Activated CD4-positive, alpha-beta T cell treated with anti-CD3 and anti-CD28 coated beads, Interleukin-2, amount 10 ng/mL, durations not matched to agents 7 days and 5 days (primary cell): Measurements from ENCODE around the gene NACC2. TPM values are rescaled to one million over a fixed set of nuclear protein-coding genes. Genes with fewer than 3 reads are reported as not detected.
A peak's percentile ranks its signal among the peaks of the same experiment; 100 is the strongest.
"Not testable (repeated sequence)": the region's sequence is repeated elsewhere in the genome, so short reads cannot be mapped to it uniquely, and the experiment has no call there.

Source experiments
- CTCF ChIA-PET: fragments of 350-600 bp; sonication (Branson Sonifier 250); formaldehyde crosslinking; loops from one replicate; lab custom pipeline; 2021; ENCODE audit warnings: antibody characterized with exemption; lab: Charles Lee
- POLR2A ChIA-PET: fragments of 350-600 bp; sonication (Branson Sonifier 250); formaldehyde crosslinking; loops from one replicate; lab custom pipeline; 2021; ENCODE audit warnings: antibody characterized with exemption; lab: Charles Lee
- DNase-seq: peaks from one replicate; pipeline ENCODE4 v3.0.0-alpha.2; 2020
- H3K27ac Mint-ChIP-seq: one replicate; pipeline ENCODE4 v1.8.0; 2021; ENCODE audit warnings: mild to moderate bottlenecking, moderate library complexity, mixed read lengths
- H3K27me3 Mint-ChIP-seq: one replicate; pipeline ENCODE4 v1.8.0; 2021; ENCODE audit warnings: mixed read lengths
- H3K36me3 Mint-ChIP-seq: one replicate; pipeline ENCODE4 v1.8.0; 2021; ENCODE audit warnings: low read depth, mixed read lengths
- H3K4me1 Mint-ChIP-seq: one replicate; pipeline ENCODE4 v1.8.0; 2021; ENCODE audit warnings: mixed read lengths
- H3K4me3 Mint-ChIP-seq: one replicate; pipeline ENCODE4 v1.8.0; 2021; ENCODE audit warnings: mild to moderate bottlenecking, moderate library complexity, mixed read lengths
- H3K9me3 Mint-ChIP-seq: one replicate; pipeline ENCODE4 v1.8.0; 2021; ENCODE audit warnings: mixed read lengths
- total RNA-seq, 2 experiments: library from RNA; stranded (reverse); gene quantifications; one replicate each; pipeline ENCODE4 v1.2.3, GENCODE V29; 2021

NACC2 gene
- total RNA-seq, 2 experiments from 2014 or later, result 4.1 to 4.4 TPM

DNA sequence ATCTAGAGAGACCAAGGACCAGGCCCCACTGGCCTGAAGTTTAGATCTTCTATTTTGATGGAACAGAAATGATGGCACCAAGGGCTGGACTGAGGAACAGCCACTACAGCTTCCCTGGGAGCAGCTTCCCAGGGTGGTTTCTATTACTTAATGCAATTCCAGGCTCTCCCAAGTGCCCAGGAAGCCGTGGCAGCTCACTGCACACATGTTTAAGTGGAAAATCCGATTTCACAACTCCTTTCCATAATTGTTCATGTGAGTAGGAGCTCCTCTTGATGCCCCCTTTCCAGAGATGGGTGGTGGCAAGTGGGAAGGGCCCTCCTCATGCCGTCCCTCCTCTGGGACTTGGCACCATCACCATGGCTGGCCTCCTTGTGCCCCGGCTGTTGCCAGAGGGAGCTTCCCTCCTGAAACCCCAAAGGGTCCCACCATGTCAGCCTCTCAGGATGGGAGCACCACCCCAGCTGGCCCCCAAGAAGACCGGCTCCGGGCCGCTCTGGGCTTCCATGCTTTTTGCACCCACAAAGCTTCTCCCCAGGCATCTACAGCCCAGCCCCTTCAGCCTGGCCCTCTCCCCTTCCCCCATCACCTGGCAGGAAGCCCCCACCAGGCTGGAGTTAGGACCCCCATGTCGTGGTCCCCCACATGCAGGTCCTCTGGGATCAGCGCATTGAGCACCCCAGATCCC, 124.8 kb downstream of the NACC2 start:
- H3K36me3 Mint-ChIP-seq, result no peaks in the 10 kb centered on the region
- peaks cover 17% of the 10 kb centered on the region for H3K4me1 Mint-ChIP-seq
- ChIA-PET CTCF (interaction anchor here (0.6 to 1.3 kb wide), 2 partner anchors 9 to 68 kb away, joined by 3 read pairs; partner anchors contain the start of gene UBAC1), POLR2A (no interaction called here)
- no peak for DNase-seq
- H3K9me3 Mint-ChIP-seq, result no peaks in the 10 kb centered on the region
- H3K27ac Mint-ChIP-seq, result no peak overlapping the region
- H3K27me3 Mint-ChIP-seq, result no peaks in the 10 kb centered on the region
- no peak overlapping the region for H3K4me3 Mint-ChIP-seq

DNA sequence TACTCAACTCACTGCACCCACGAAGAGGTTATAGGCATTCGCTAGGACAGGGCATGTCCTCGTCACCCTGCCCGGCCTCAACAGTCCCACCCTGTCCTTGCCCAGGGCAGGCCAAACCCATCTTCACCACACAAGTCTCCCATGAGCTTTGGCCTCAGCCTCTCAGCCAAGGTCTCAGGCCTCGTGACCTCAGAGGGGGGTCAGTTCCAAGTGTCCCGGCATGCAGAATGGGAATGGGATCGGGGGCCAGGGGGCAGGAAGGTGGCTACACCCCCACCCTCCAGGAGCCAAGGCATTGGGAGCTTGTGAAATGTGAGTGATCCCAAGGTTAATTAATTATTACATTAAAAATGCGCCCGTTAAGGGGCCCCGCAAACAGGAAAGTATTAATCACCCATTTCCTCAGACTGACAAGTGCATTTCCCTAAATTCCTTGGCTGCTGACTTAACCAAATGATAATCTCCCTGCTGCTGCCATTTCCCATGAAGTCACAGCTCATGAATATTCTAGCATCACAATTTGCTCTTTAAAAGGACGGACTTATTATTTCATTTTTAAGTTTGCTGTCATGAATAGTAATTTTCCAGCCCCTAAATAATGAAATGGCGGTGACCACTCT, 125.9 kb downstream of the NACC2 start:
- ChIA-PET CTCF (interaction anchor here (0.6 to 0.8 kb wide), 2 partner anchors 66 to 277 kb away, joined by 3 read pairs; no protein-coding TSS in a partner anchor), POLR2A (no interaction called here)
- DNase-seq, result no peak
- Mint-ChIP-seq H3K36me3 (no peaks in the 10 kb centered on the region), H3K4me1 (peaks cover 17% of the 10 kb centered on the region), H3K27ac (no peak overlapping the region), H3K27me3 (no peaks in the 10 kb centered on the region), H3K4me3 (no peak overlapping the region), H3K9me3 (no peaks in the 10 kb centered on the region)

DNA sequence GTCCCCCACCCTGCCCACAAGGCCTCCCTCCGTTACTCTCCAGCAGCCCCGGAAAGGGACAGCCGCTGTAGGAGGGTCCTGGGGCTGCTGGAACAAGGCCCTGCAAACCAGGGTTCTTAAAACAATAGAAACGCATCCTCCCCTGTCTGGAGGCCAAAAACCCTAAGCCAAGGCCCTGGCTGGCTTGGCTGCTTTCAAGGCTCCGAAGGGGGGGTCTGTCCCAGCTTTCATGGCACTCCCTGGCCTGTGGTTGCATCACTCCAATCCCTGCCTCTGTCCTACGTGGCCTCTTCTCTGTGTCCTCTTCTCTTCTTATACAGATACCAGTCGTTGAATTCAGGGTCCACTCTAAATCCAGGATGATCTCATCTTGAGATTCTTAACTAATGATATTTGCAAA, 126.5 kb downstream of the NACC2 start:
- Mint-ChIP-seq H3K4me1 (peaks cover 12% of the 10 kb centered on the region), H3K36me3 (no peaks in the 10 kb centered on the region), H3K27me3 (no peaks in the 10 kb centered on the region), H3K4me3 (no peak overlapping the region), H3K9me3 (no peaks in the 10 kb centered on the region), H3K27ac (no peak overlapping the region)
- ChIA-PET CTCF (interaction anchor here (0.6 to 1.9 kb wide), 7 partner anchors 21 to 170 kb away, joined by 3 to 6 read pairs (median 4); no protein-coding TSS in a partner anchor), POLR2A (no interaction called here)
- no peak for DNase-seq

DNA sequence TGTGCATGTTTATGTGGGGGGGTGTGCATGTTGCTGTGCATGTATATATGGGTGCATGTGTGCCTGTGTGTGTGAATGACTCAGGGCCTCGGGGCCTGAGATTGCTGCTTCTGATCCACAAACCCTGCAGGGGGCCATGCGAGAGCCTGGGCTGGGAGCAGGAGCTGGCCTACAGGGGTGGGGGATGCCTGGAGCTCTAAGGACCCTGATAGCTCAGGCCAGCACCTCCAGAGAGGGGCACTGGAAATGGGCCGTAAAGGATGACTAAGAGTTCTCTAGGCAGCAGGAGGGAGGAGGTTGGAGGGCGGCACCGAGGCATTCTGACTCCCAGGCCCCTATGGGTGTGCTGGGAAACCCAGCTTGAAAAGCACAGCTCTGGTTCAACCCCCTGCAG, 127.0 kb downstream of the NACC2 start:
- H3K4me3 Mint-ChIP-seq, result no peak overlapping the region
- H3K4me1 Mint-ChIP-seq, result peaks cover 7% of the 10 kb centered on the region
- no peaks in the 10 kb centered on the region for H3K36me3 Mint-ChIP-seq
- no peaks in the 10 kb centered on the region for H3K27me3 Mint-ChIP-seq
- CTCF ChIA-PET, result interaction anchor here (0.6 to 1.9 kb wide), 13 partner anchors 21 to 171 kb away, joined by 3 to 8 read pairs (median 3); no protein-coding TSS in a partner anchor
- DNase-seq, result no peak
- no peaks in the 10 kb centered on the region for H3K9me3 Mint-ChIP-seq
- POLR2A ChIA-PET, result interaction anchor here (0.6 kb wide), 1 partner anchor 472 kb away, joined by 3 read pairs; no protein-coding TSS in a partner anchor
- no peak overlapping the region for H3K27ac Mint-ChIP-seq

DNA sequence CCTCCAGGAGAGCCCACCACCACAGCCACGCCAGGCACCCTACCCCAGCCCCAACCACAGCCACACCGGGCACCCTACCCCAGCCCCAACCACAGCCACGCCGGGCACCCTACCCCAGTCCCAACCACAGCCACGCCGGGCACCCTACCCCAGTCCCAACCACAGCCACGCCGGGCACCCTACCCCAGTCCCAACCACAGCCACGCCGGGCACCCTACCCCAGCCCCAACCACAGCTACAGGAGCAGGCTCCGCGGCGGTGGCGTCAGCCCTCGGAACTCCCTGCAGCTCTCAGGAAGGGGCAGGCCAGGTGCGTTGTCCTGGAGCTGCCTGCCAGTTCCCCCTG, 128.2 kb downstream of the NACC2 start:
- not testable (repeated sequence) for DNase-seq, H3K4me3 Mint-ChIP-seq

DNA sequence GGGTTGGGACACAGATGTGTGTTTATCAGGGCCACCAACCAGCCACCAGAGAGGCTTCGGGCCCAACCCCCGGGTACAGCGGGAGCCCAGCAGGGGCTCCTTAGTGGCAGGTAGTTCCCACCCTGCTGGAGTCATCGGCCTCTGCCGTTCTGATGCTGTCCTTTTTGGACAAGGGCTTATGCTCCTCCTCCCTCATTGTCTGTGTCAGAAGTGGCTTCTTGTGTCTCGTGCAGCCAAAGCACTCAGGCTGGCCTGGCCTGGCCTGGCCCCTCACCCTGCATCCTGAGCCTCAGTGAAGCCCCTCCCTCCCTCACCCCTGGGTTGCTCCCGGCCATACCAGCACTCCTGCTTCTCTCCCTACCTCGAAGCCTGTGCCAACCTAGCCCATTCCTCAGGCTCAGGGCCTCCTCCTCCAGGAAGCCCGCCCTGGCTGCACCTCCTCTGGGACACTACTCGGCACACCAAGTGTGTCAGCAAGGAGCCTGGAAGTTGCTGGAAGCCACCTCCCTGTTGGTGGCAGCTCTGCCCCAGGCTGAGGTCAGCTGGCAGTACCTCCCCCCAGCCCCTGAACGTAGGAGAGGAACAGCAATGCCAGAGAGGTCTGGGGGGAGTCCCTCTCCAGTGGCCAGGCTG, 129.8 kb downstream of the NACC2 start:
- CTCF ChIA-PET, result no interaction called here
- DNase-seq, result no peak
- H3K9me3 Mint-ChIP-seq, result no peaks in the 10 kb centered on the region
- no peak overlapping the region for H3K27ac Mint-ChIP-seq
- peaks cover 14% of the 10 kb centered on the region for H3K4me1 Mint-ChIP-seq
- H3K36me3 Mint-ChIP-seq, result no peaks in the 10 kb centered on the region
- POLR2A ChIA-PET, result no interaction called here
- H3K27me3 Mint-ChIP-seq, result no peaks in the 10 kb centered on the region
- H3K4me3 Mint-ChIP-seq, result no peak overlapping the region

More for the DNA sequence above, 128.2 kb downstream of the NACC2 start:
- H3K27ac Mint-ChIP-seq, H3K9me3 Mint-ChIP-seq, H3K36me3 Mint-ChIP-seq, H3K4me1 Mint-ChIP-seq, POLR2A ChIA-PET, H3K27me3 Mint-ChIP-seq: not testable (repeated sequence)
- CTCF ChIA-PET, result interaction anchor here (0.6 to 1.9 kb wide), 10 partner anchors 139 to 261 kb away, joined by 3 to 8 read pairs (median 3); no protein-coding TSS in a partner anchor

DNA sequence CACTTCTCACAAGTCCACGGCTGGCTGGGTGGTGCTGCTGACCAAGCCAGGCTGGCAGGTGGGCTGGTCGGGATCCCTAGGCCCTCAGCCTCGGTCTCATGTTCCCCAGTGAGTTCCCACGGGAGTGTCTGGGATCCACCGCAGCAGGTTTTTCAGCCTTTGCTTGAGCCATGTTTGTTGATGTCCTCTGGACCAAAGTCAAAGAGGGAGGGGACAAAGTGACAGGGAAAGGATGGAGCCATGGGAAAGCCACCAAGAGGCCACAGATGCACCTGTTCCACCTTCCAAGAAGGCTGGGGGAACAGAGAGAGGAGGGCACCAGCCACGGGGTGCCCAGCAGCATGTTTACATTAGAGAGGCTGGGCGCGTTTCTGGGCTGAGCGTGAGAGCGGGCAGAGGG, 131.2 kb downstream of the NACC2 start:
- Mint-ChIP-seq H3K4me1 (peaks cover 24% of the 10 kb centered on the region), H3K36me3 (no peaks in the 10 kb centered on the region), H3K9me3 (no peaks in the 10 kb centered on the region), H3K4me3 (no peak overlapping the region), H3K27me3 (no peaks in the 10 kb centered on the region), H3K27ac (no peak overlapping the region)
- POLR2A ChIA-PET, result no interaction called here
- no peak for DNase-seq
- CTCF ChIA-PET, result interaction anchor here (0.6 kb wide), 2 partner anchors 159 to 1939 kb away, joined by 3 read pairs; partner anchors contain the start of gene BRD3OS

DNA sequence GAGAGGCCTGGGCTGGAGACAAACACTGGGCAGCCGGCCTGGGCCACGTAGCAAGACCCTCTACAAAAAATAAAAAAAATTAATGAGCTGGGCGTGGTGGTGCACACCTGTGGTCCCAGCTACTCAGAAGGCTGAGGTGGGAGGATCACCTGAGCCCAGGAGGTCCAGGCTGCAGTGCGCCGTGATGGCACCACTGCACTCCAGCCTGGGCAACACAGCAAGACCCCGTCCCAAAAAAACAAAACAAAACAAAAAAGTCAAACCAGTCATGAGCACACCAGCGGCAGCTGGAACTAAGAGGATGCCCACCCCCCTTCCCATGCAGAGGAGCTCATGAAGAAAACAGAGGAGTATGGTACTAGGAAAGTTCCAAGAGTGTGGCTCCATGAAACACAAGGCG, 131.8 kb downstream of the NACC2 start:
- Mint-ChIP-seq H3K36me3 (no peaks in the 10 kb centered on the region), H3K4me1 (peaks cover 27% of the 10 kb centered on the region), H3K27ac (no peak overlapping the region), H3K9me3 (no peaks in the 10 kb centered on the region), H3K27me3 (no peaks in the 10 kb centered on the region), H3K4me3 (no peak overlapping the region)
- ChIA-PET POLR2A (no interaction called here), CTCF (no interaction called here)
- DNase-seq, result no peak

DNA sequence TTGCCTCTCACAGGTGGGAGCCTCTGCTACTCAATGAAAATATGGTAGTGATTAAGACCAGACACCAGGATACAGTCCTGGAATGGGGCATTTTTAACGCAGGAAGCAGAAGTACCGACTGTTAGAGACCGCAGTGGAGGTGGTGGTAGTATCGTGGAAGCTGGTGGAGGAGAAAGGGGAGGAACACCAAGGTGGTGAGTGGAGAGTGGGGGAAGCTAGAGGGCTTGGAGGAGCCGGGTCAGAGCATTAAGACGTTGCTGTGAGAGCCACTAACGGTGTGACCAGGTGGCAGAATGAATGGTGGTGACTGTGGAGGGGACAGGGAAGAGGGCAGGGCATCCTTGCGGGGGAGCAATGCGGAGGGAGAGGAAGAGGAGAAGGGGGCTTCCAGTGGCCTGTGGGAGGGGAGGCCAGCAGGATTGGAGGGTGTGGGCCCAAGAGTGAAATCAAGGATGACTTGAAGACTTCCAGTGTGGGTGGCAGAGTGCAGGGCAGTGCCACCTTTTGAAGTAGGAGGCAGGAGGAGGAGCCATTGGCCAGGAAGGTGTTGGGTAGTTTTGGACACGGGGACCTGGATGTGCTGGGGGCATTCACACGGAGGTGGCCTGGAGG, 132.3 kb downstream of the NACC2 start:
- DNase-seq, result no peak
- H3K4me3 Mint-ChIP-seq, result no peak overlapping the region
- no peaks in the 10 kb centered on the region for H3K36me3 Mint-ChIP-seq
- CTCF ChIA-PET, result no interaction called here
- no peaks in the 10 kb centered on the region for H3K9me3 Mint-ChIP-seq
- H3K27me3 Mint-ChIP-seq, result no peaks in the 10 kb centered on the region
- H3K27ac Mint-ChIP-seq, result no peak overlapping the region
- peaks cover 26% of the 10 kb centered on the region for H3K4me1 Mint-ChIP-seq
- POLR2A ChIA-PET, result no interaction called here

DNA sequence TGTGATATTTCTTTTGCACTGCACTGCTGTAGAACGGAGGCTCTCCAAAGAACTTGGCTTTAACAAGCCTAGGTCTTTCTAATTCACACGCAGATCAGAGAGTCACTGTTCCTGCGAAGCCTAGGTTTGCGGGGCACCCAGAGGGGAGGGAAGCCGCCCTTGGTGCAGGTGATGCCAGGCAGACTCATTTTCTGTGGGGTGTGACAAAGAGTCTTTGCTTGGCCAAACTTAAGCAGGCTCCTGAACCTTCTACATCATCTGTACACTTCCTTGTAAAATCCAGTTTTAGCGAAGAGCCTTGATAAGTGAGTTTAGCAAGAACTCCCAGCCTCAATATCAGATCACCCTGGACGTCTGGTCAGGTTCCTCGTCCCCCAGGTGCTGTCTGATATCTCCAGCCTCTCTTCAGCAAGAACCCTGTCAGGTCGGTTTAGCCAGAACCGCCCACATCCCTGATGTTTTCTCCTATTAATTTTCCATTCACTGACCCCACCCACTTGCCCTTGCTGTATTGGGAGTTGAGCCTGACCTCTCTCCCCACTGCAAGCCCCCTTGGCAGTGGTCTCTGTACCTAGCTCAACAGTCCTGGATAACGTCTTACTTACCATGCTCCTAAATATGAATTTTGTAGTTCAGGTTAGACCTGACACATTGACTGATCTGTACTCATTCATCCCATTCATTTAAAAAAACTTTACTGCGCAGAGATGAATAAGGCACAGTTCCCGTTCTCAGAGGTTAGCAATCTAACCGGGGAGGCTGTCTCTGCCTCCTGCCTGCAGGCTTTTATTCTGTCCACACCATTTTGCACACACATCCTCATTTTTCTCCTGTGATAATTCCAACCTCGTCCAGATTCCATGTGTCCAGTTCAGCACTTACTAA, 133.0 kb downstream of the NACC2 start:
- ChIA-PET POLR2A (no interaction called here), CTCF (interaction anchor here (0.7 to 1.7 kb wide), 5 partner anchors 8 to 401 kb away, joined by 3 to 4 read pairs (median 3); no protein-coding TSS in a partner anchor)
- Mint-ChIP-seq H3K4me3 (peak overlapping the region; percentile 64), H3K27ac (peak overlapping the region; percentile 67), H3K27me3 (no peaks in the 10 kb centered on the region), H3K9me3 (no peaks in the 10 kb centered on the region), H3K4me1 (peaks cover 21% of the 10 kb centered on the region), H3K36me3 (no peaks in the 10 kb centered on the region)
- DNase-seq, result no peak

DNA sequence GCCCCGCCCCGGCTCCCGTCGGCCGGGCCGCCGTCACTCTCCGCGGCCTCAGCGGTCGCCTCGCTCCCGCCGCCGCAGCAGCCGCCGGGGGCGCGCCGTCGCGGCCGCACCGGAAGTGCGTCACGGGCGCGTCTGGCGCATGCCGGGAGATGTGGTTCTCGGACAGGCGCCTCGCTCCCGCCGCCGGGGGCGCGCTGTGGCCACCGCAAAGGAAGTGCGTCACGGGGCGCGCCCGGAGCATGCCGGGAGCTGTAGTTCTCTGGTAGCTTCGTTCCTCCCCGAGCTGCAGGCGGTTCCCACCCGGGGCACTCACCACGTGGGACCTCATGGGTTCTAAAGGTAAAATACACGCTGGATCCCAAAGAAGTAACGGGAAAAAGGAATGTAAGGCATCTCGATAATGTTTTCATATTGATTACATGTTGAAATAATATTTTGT, 133.8 kb downstream of the NACC2 start, which contains the start of gene UBAC1:
Gene UBAC1, minus strand, starts transcription at position 97 of the 439 bp plus-strand sequence. CDS start 211 bp downstream, outside the sequence.
- Mint-ChIP-seq H3K27me3 (no peaks in the 10 kb centered on the region), H3K27ac (peak within 1 kb of the TSS; percentile 83), H3K9me3 (no peaks in the 10 kb centered on the region), H3K4me1 (peaks cover 21% of the 10 kb centered on the region), H3K4me3 (peak within 1 kb of the TSS; percentile 82), H3K36me3 (no peaks in the 10 kb centered on the region)
- peak; percentile 93 for DNase-seq
- POLR2A ChIA-PET, result no interaction called here
- CTCF ChIA-PET, result interaction anchor here (0.7 to 1.7 kb wide), 5 partner anchors 9 to 402 kb away, joined by 3 to 4 read pairs (median 3); no protein-coding TSS in a partner anchor
